GM12878 (cell line): ENCODE data around the gene IGF1R. TPM values are rescaled to one million over a fixed set of nuclear protein-coding genes. Genes with fewer than 3 reads are reported as not detected.

ENCODE experiments used
- ATAC-seq: fragments of 200-7000 bp; cut with Tn5 transposase; 3 replicates; pipeline ENCODE4 v1.9.1; 2020; ENCODE audit warnings: mild to moderate bottlenecking, moderate library complexity
- BruUV-seq: library from RNA; stranded (reverse); fragments of 400-500 nt; replicated peaks from 2 replicates; lab custom pipeline; 2021; lab: Mats Ljungman, UMichigan
- CTCF ChIA-PET: fragments of 300-600 bp; sonication (Branson Sonifier 250); formaldehyde crosslinking; extraction: SDS; loops from one replicate; lab custom pipeline; 2021; ENCODE audit warnings: inconsistent platforms; lab: Yijun Ruan, JAX
- POLR2A ChIA-PET: fragments of 350-600 bp; formaldehyde crosslinking; extraction: SDS; loops from one replicate; lab custom pipeline; 2021; ENCODE audit warnings: inconsistent platforms; lab: Charles Lee
- RAD21 ChIA-PET: fragments of 300-600 bp; sonication (Branson Sonifier 250); formaldehyde crosslinking; loops from one replicate; lab custom pipeline; 2023; ENCODE audit warnings: antibody characterized with exemption; ENCODE audit not compliant: unreplicated experiment; lab: Charles Lee
- SMC1A ChIA-PET: fragments of 300-600 bp; sonication (Branson Sonifier 250); formaldehyde crosslinking; loops from one replicate; lab custom pipeline; 2023; ENCODE audit not compliant: unreplicated experiment, uncharacterized antibody; lab: Charles Lee
- DNase-seq: peaks from one replicate; pipeline ENCODE4 v3.0.0-alpha.2; 2011; ENCODE audit warnings: low read depth, low spot score
- FAIRE-seq: peaks from 3 replicates; lab custom pipeline; 2011; peaks lifted over from hg19 to GRCh38; lab: Jason Lieb, UNC
- H2AFZ ChIP-seq: 2 replicates; pipeline ENCODE4 v1.6.0; 2011; ENCODE audit warnings: low read depth, low read length, control low read depth; ENCODE audit not compliant: control insufficient read depth
- H3K27ac ChIP-seq: 2 replicates; pipeline ENCODE4 v1.5.1; 2011; ENCODE audit warnings: control low read depth; ENCODE audit not compliant: control insufficient read depth, insufficient read depth
- H3K27me3 ChIP-seq, 2 experiments: replicated peaks in 1 of 2; 2 replicates each; pipeline versions ENCODE4 v1.6.0 to v1.6.1; 2011; ENCODE audit warnings: low read length in 1 of 2; ENCODE audit not compliant: control insufficient read depth in 2 of 2, insufficient read depth in 2 of 2
- H3K36me3 ChIP-seq, 2 experiments: 2 replicates each; pipeline ENCODE4 v1.5.1; 2011; ENCODE audit warnings: low read length in 1 of 2; ENCODE audit not compliant: control insufficient read depth in 2 of 2, insufficient read depth in 2 of 2
- H3K4me1 ChIP-seq: 2 replicates; pipeline ENCODE4 v1.6.1; 2011; ENCODE audit warnings: mild to moderate bottlenecking, low read length, moderate library complexity, mixed read lengths; ENCODE audit not compliant: control insufficient read depth, insufficient read depth
- H3K4me2 ChIP-seq: 2 replicates; pipeline ENCODE4 v1.6.0; 2011; ENCODE audit warnings: control low read depth; ENCODE audit not compliant: control insufficient read depth, insufficient read depth
- H3K4me3 ChIP-seq: fragments of 200-600 bp; sonication (generic); 2 replicates; pipeline ENCODE4 v1.5.1; 2016
- H3K79me2 ChIP-seq: 2 replicates; pipeline ENCODE4 v1.6.0; 2011; ENCODE audit warnings: low read length; ENCODE audit not compliant: control insufficient read depth, insufficient read depth
- H3K9ac ChIP-seq: 2 replicates; pipeline ENCODE4 v1.8.0; 2011; ENCODE audit warnings: low read length, control low read depth, mixed read lengths; ENCODE audit not compliant: control insufficient read depth, insufficient read depth
- H3K9me3 ChIP-seq: replicated peaks from 3 replicates; pipeline ENCODE4 v1.5.1; 2011; ENCODE audit warnings: mild to moderate bottlenecking, low read length; ENCODE audit not compliant: control insufficient read depth, insufficient read depth
- H4K20me1 ChIP-seq: 2 replicates; pipeline ENCODE4 v1.6.0; 2011; ENCODE audit not compliant: control insufficient read depth, insufficient read depth
- BHLHE40 ChIP-seq, 2 experiments: fragments of 450-650 bp in 1 of 2; IDR thresholded peaks; 2 replicates each; pipeline ENCODE4 v1.6.1; 2011 to 2017; ENCODE audit warnings: low read depth in 2 of 2, borderline replicate concordance in 1 of 2, improper control_type of control experiment in 1 of 2, low read length in 1 of 2, mild to moderate bottlenecking in 1 of 2
- BRCA1 ChIP-seq: IDR thresholded peaks from 2 replicates; pipeline ENCODE4 v1.6.1; 2011; ENCODE audit warnings: low read depth, low read length, improper control_type of control experiment
- ELK1 ChIP-seq: IDR thresholded peaks from 2 replicates; pipeline ENCODE4 v1.6.1; 2012; ENCODE audit warnings: low read depth, low read length, improper control_type of control experiment
- GABPA ChIP-seq: IDR thresholded peaks from 2 replicates; pipeline ENCODE4 v1.6.1; 2014; ENCODE audit warnings: antibody characterized with exemption, low read depth, mild to moderate bottlenecking, inconsistent platforms
- HCFC1 ChIP-seq: fragments of 150-350 bp; IDR thresholded peaks from 2 replicates; pipeline ENCODE4 v1.6.1; 2014; ENCODE audit warnings: low read length
- IRF3 ChIP-seq: fragments of 450-650 bp; IDR thresholded peaks from 2 replicates; pipeline ENCODE4 v1.6.1; 2014; ENCODE audit warnings: mild to moderate bottlenecking
- IRF5 ChIP-seq: fragments of 450-650 bp; IDR thresholded peaks from 2 replicates; pipeline ENCODE4 v1.6.1; 2017; ENCODE audit warnings: borderline replicate concordance
- KAT2A ChIP-seq: conservative IDR thresholded peaks from 2 replicates; pipeline ENCODE4 v1.6.1; 2011; ENCODE audit warnings: low read depth, low read length; ENCODE audit not compliant: control insufficient read depth
- NR2C1 ChIP-seq: fragments of 450-650 bp; IDR thresholded peaks from 2 replicates; pipeline ENCODE4 v1.6.1; 2017; ENCODE audit warnings: antibody characterized with exemption, mild to moderate bottlenecking, moderate library complexity
- RUNX3 ChIP-seq: IDR thresholded peaks from 2 replicates; pipeline ENCODE4 v1.6.1; 2012; ENCODE audit warnings: low read length, inconsistent platforms
- STAT3 ChIP-seq: IDR thresholded peaks from 2 replicates; pipeline ENCODE4 v1.6.1; 2011; ENCODE audit warnings: low read depth, low read length, improper control_type of control experiment
- ZNF687 ChIP-seq: fragments of 450-650 bp; IDR thresholded peaks from 2 replicates; pipeline ENCODE4 v1.6.1; 2017; ENCODE audit warnings: mild to moderate bottlenecking, moderate library complexity
- WGBS: methylation state at CpG from one replicate; pipeline ENCODE4 v1.1.6; 2016; ENCODE audit warnings: low lambda C conversion rate; ENCODE audit not compliant: insufficient replicate concordance, insufficient coverage; ENCODE audit errors: missing lambda C conversion rate; 5-methylcytosine and 5-hydroxymethylcytosine counted together
- in situ Hi-C: fragments of 300-500 bp; cut with MboI; formaldehyde crosslinking; loops from 9 replicates; pipeline ENCODE4 v1.14.3; 2018; ENCODE audit warnings: mixed read lengths
- intact Hi-C: fragments of 100-400 bp; cut with micrococcal nuclease; formaldehyde crosslinking; loops from one replicate; pipeline ENCODE4 v1.14.2; 2022; ENCODE audit not compliant: unreplicated experiment
- polyA plus RNA-seq, 11 experiments: library from polyadenylated mRNA; depleted of rRNA in 4 of 11; unstranded in 6 of 11; stranded (reverse) in 5 of 11; fragments of >200 nt; fragmentation: Nextera tagmentation in 4 of 11; fragmentation: Illumina TruSeq in 1 of 11; extraction: Ambion mirVana in 4 of 11; extraction: Trizol in 1 of 11; gene quantifications; 1 replicate in 1 of 11; 2 replicates in 10 of 11; pipeline versions ENCODE4 v1.2.1 to v1.2.3, GENCODE V29; 2011 to 2016; ENCODE audit warnings: inconsistent platforms in 2 of 11, missing spikeins in 2 of 11, low read depth in 1 of 11
- total RNA-seq, 4 experiments: library from RNA; depleted of rRNA in 3 of 4; stranded (reverse); fragments of >200 nt in 3 of 4; fragmentation: Illumina TruSeq in 1 of 4; extraction: Trizol in 1 of 4; gene quantifications; 2 replicates each; pipeline versions ENCODE4 v1.2.1 to v1.2.3, GENCODE V29; 2013 to 2021

The IGF1R gene
- total and polyA plus RNA-seq, 10 of the 15 experiments (the other 5 are each of a cell fraction or from before 2014, with no cell fraction given) = 0.03 to 2.7 (median 0.66) TPM

GRCh38 chr15:98684436-98684835 lies 36.1 kb downstream of the IGF1R start (continued):
- TF ChIP-seq ELK1 (no peak), KAT2A (no peak), NR2C1 (no peak), ZNF687 (no peak), RUNX3 (no peak)

- DNase-seq (no peak), ATAC-seq (no peak), FAIRE-seq (no peak)
- BruUV-seq = no TSS peak
- SMC1A ChIA-PET = no interaction called here
- H3K4me3 ChIP-seq = no peak overlapping the region
- no peak overlapping the region for H3K9ac ChIP-seq
- intact Hi-C loops (no loop called here), in situ Hi-C loops (no loop called here)
- RAD21 ChIA-PET = no interaction called here
- no peak overlapping the region for H2AFZ ChIP-seq
- WGBS = 19% methylated on average over 5 of the region's 5 CpGs
- H3K9me3 ChIP-seq = no peaks in the 10 kb centered on the region
- H3K27ac ChIP-seq = no peak overlapping the region
- no peak overlapping the region for H3K4me2 ChIP-seq
- no peaks in the 10 kb centered on the region for H3K27me3 ChIP-seq
- H3K36me3 ChIP-seq = no peaks in the 10 kb centered on the region
- POLR2A ChIA-PET = no interaction called here
- H3K79me2 ChIP-seq = no peaks in the 10 kb centered on the region
- CTCF ChIA-PET = interaction anchor here (0.6 to 1.4 kb wide), 4 partner anchors 28 to 257 kb away, joined by 3 to 7 read pairs (median 3); no protein-coding TSS in a partner anchor
- no peaks in the 10 kb centered on the region for H4K20me1 ChIP-seq
- H3K4me1 ChIP-seq = no peaks in the 10 kb centered on the region
- TF ChIP-seq HCFC1 (no peak), IRF3 (no peak), GABPA (no peak), STAT3 (no peak), BRCA1 (no peak), RUNX3 (no peak), IRF5 (no peak), BHLHE40 (IDR thresholded peaks at IDR 0.05; ENCODE audit: borderline replicate concordance in 1 of 2, low read depth in 2 of 2, low read length in 1 of 2) (no peak)
Measured at GRCh38 chr15:98684995-98685525, 36.7 kb downstream of the IGF1R start.
